Calu3 (cell line): ENCODE measurements around the gene ARPC1A. TPM values are rescaled to one million over a fixed set of nuclear protein-coding genes. Genes with fewer than 3 reads are reported as not detected.

Source experiments
- BruUV-seq: library from RNA; stranded (reverse); fragments of 400-500 nt; replicated peaks from 2 replicates; lab custom pipeline; 2021; lab: Mats Ljungman, UMichigan
- CTCF ChIA-PET: fragments of 300-600 bp; sonication (Branson Sonifier 250); formaldehyde crosslinking; loops from one replicate; lab custom pipeline; 2022; ENCODE audit warnings: antibody characterized with exemption; lab: Charles Lee
- DNase-seq: peaks from one replicate; pipeline ENCODE4 v3.0.0; 2022
- H3K27ac Mint-ChIP-seq: one replicate; pipeline ENCODE4 v1.8.0; 2022; ENCODE audit warnings: mixed read lengths; ENCODE audit not compliant: unreplicated experiment
- H3K27me3 Mint-ChIP-seq: one replicate; pipeline ENCODE4 v1.8.0; 2022; ENCODE audit warnings: mixed read lengths; ENCODE audit not compliant: unreplicated experiment
- H3K36me3 Mint-ChIP-seq: one replicate; pipeline ENCODE4 v1.8.0; 2022; ENCODE audit warnings: mild to moderate bottlenecking, moderate library complexity, mixed read lengths; ENCODE audit not compliant: insufficient read depth, unreplicated experiment
- H3K4me1 Mint-ChIP-seq: one replicate; pipeline ENCODE4 v1.8.0; 2022; ENCODE audit warnings: mild to moderate bottlenecking, low read depth, mixed read lengths; ENCODE audit not compliant: unreplicated experiment
- H3K4me3 Mint-ChIP-seq: one replicate; pipeline ENCODE4 v1.8.0; 2022; ENCODE audit warnings: mild to moderate bottlenecking, low read depth, moderate library complexity, mixed read lengths; ENCODE audit not compliant: unreplicated experiment
- H3K9me3 Mint-ChIP-seq: one replicate; pipeline ENCODE4 v1.8.0; 2022; ENCODE audit warnings: low read depth, mixed read lengths; ENCODE audit not compliant: unreplicated experiment
- CTCF ChIP-seq: fragments of 200-600 bp; IDR thresholded peaks from one replicate; pipeline ENCODE4 v1.8.0; 2022; ENCODE audit warnings: antibody characterized with exemption; ENCODE audit not compliant: unreplicated experiment
- intact Hi-C: fragments of 100-400 bp; cut with micrococcal nuclease; formaldehyde crosslinking; loops from one replicate; pipeline ENCODE4 v1.10.0; 2022; ENCODE audit not compliant: unreplicated experiment
- total RNA-seq: library from RNA; stranded (reverse); gene quantifications from 2 replicates; pipeline ENCODE4 v1.2.3, GENCODE V29; 2022

ARPC1A gene
- total RNA-seq, 1 experiment from 2014 or later: 146 TPM

GRCh38 chr7:99362801-99363200 is 37.1 kb downstream of the ARPC1A start:
- TF ChIP-seq CTCF: no peak
- no peaks in the 10 kb centered on the region for H3K27me3 Mint-ChIP-seq
- no peak for DNase-seq
- BruUV-seq: no TSS peak
- no peaks in the 10 kb centered on the region for H3K9me3 Mint-ChIP-seq
- no peak overlapping the region for H3K27ac Mint-ChIP-seq
- CTCF ChIA-PET: interaction anchor here (0.5 to 0.7 kb wide), 2 partner anchors 36 to 271 kb away, joined by 3 to 5 read pairs; no protein-coding TSS in a partner anchor
- peaks cover 78% of the 10 kb centered on the region for H3K36me3 Mint-ChIP-seq
- H3K4me1 Mint-ChIP-seq: no peaks in the 10 kb centered on the region
- intact Hi-C loops: no loop called here
- no peak overlapping the region for H3K4me3 Mint-ChIP-seq

- Mint-ChIP-seq H3K4me1 (no peaks in the 10 kb centered on the region), H3K4me3 (no peak overlapping the region), H3K9me3 (no peaks in the 10 kb centered on the region), H3K36me3 (peaks cover 73% of the 10 kb centered on the region), H3K27ac (no peak overlapping the region), H3K27me3 (no peaks in the 10 kb centered on the region)
- BruUV-seq: no TSS peak
- no peak for TF ChIP-seq CTCF
- intact Hi-C loops: no loop called here
- DNase-seq: no peak
- CTCF ChIA-PET: interaction anchor here (0.5 kb wide), 1 partner anchor 36 kb away, joined by 3 read pairs; no protein-coding TSS in a partner anchor
These were observed 37.6 kb downstream of the ARPC1A start for GRCh38 chr7:99363286-99363685.

GRCh38 chr7:99365318-99366141 is 39.8 kb downstream of the ARPC1A start:
- intact Hi-C loops: no loop called here
- H3K36me3 Mint-ChIP-seq: peaks cover 66% of the 10 kb centered on the region
- CTCF ChIA-PET: interaction anchor here (0.5 to 0.7 kb wide), 2 partner anchors 22 to 40 kb away, joined by 3 to 4 read pairs; no protein-coding TSS in a partner anchor
- DNase-seq: peak; percentile 64
- no peaks in the 10 kb centered on the region for H3K9me3 Mint-ChIP-seq
- BruUV-seq: no TSS peak
- no peak overlapping the region for H3K27ac Mint-ChIP-seq
- no peaks in the 10 kb centered on the region for H3K27me3 Mint-ChIP-seq
- TF ChIP-seq CTCF: peak; percentile 30
- no peak overlapping the region for H3K4me3 Mint-ChIP-seq
- H3K4me1 Mint-ChIP-seq: no peaks in the 10 kb centered on the region

- BruUV-seq: no TSS peak
- CTCF ChIA-PET: no interaction called here
- Mint-ChIP-seq H3K4me1 (no peaks in the 10 kb centered on the region), H3K36me3 (peaks cover 60% of the 10 kb centered on the region), H3K9me3 (no peaks in the 10 kb centered on the region), H3K27ac (no peak overlapping the region), H3K4me3 (no peak overlapping the region), H3K27me3 (no peaks in the 10 kb centered on the region)
- DNase-seq: no peak
- intact Hi-C loops: no loop called here
- no peak for TF ChIP-seq CTCF
These were observed 40.9 kb downstream of the ARPC1A start for GRCh38 chr7:99366646-99367045.
